ENCODE measurements around the gene TUT4.

TUT4 gene

GRCh38 chr1:52572387-52572786 lies 19.5 kb upstream of the TUT4 start:
- no peak for DNase-seq (ENCODE audit: low read depth)
- TF ChIP-seq CTCF (IDR thresholded peaks at IDR 0.05; ENCODE audit: low read depth, low read length, missing control alignments) = no peak
- no peak overlapping the region for H3K4me3 ChIP-seq (ENCODE audit: low read depth, low read length)

GRCh38 chr1:52571783-52572182 lies 18.9 kb upstream of the TUT4 start:
- no peak for DNase-seq (ENCODE audit: low read depth)

GRCh38 chr1:52569449-52570210 lies 16.7 kb upstream of the TUT4 start:
- no peak for DNase-seq (ENCODE audit: low read depth)
- no peak overlapping the region for H3K4me3 ChIP-seq (ENCODE audit: low read depth, low read length)
- no peak for TF ChIP-seq CTCF (IDR thresholded peaks at IDR 0.05; ENCODE audit: low read depth, low read length, missing control alignments)

More at GRCh38 chr1:52571783-52572182, 18.9 kb upstream of the TUT4 start:
- no peak for TF ChIP-seq CTCF (IDR thresholded peaks at IDR 0.05; ENCODE audit: low read depth, low read length, missing control alignments)
- no peak overlapping the region for H3K4me3 ChIP-seq (ENCODE audit: low read depth, low read length)

- DNase-seq (ENCODE audit: low read depth) = no peak
- H3K4me3 ChIP-seq (ENCODE audit: low read depth, low read length) = no peak overlapping the region
- no peak for TF ChIP-seq CTCF (IDR thresholded peaks at IDR 0.05; ENCODE audit: low read depth, low read length, missing control alignments)
Measured at GRCh38 chr1:52567943-52568342, 15.1 kb upstream of the TUT4 start.

- H3K4me3 ChIP-seq (ENCODE audit: low read depth, low read length) = no peak overlapping the region
- no peak for TF ChIP-seq CTCF (IDR thresholded peaks at IDR 0.05; ENCODE audit: low read depth, low read length, missing control alignments)
- DNase-seq (ENCODE audit: low read depth) = no peak
Measured at GRCh38 chr1:52562766-52563165, 9.9 kb upstream of the TUT4 start.

- no peak for DNase-seq (ENCODE audit: low read depth)
- H3K4me3 ChIP-seq (ENCODE audit: low read depth, low read length) = no peak overlapping the region
- TF ChIP-seq CTCF (IDR thresholded peaks at IDR 0.05; ENCODE audit: low read depth, low read length, missing control alignments) = no peak
Measured at GRCh38 chr1:52559875-52560274, 7.0 kb upstream of the TUT4 start.

GRCh38 chr1:52558941-52559340 lies 6.0 kb upstream of the TUT4 start:
- DNase-seq (ENCODE audit: low read depth) = no peak
- no peak overlapping the region for H3K4me3 ChIP-seq (ENCODE audit: low read depth, low read length)
- TF ChIP-seq CTCF (IDR thresholded peaks at IDR 0.05; ENCODE audit: low read depth, low read length, missing control alignments) = no peak
